Measurements from ENCODE around the gene SCRG1.

- TF ChIP-seq SUZ12 (IDR thresholded peaks at IDR 0.05), result no peak
- TF ChIP-seq BHLHE40 (IDR thresholded peaks at IDR 0.05; ENCODE audit: borderline replicate concordance), result no peak
- TF ChIP-seq FOXM1 (IDR thresholded peaks at IDR 0.05; ENCODE audit: borderline replicate concordance), result no peak
- no peak for TF ChIP-seq TARDBP (IDR thresholded peaks at IDR 0.05)
- no peak for TF ChIP-seq ELF4 (IDR thresholded peaks at IDR 0.05)
- no peak for TF ChIP-seq PKNOX1 (IDR thresholded peaks at IDR 0.05)
- TF ChIP-seq FOXA1 (IDR thresholded peaks at IDR 0.05), result no peak
- no peak for TF ChIP-seq ZNF384 (IDR thresholded peaks at IDR 0.05)
- TF ChIP-seq SP1 (IDR thresholded peaks at IDR 0.05), result no peak
These were observed 17.9 kb downstream of the SCRG1 start for GRCh38 chr4:173380987-173381386.

Measured in HEK293T (cell line).